NCI-H446 (cell line): Measurements from ENCODE around the gene RAVER1.
"Not testable (repeated sequence)": the region's sequence is repeated elsewhere in the genome, so short reads cannot be mapped to it uniquely, and the experiment has no call there.

Experiments
- DNase-seq, 2 experiments: peaks; one replicate each; lab custom pipeline; 2025; lab: John Stamatoyannopoulos, UW

The RAVER1 gene

DNA sequence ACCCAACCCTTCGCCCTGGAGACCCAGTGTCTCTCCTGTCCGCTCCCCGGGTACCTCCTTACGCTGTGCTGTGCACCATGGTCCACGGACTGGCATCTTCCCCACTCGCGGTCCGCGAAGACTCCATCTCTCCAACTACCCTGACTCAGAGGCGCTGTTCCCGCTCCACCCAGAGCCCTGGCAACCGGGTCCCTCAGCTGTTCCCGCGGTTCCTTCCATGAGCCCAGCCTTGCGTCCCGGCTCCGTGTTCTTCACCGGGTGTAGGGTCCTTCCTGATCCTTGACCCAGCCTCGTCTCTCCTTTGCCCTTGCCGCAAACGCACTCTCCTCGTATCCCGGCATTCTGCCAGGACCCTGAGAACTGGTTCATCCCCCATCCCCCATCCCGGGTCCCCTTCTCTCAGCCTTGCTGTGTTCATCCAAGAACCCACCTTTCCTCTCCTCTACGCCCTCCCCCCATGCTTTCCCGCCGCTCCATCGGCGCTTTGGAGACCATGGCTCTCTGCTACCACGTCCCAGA, 42.9 kb downstream of the RAVER1 start:
- DNase-seq = no peak

DNA sequence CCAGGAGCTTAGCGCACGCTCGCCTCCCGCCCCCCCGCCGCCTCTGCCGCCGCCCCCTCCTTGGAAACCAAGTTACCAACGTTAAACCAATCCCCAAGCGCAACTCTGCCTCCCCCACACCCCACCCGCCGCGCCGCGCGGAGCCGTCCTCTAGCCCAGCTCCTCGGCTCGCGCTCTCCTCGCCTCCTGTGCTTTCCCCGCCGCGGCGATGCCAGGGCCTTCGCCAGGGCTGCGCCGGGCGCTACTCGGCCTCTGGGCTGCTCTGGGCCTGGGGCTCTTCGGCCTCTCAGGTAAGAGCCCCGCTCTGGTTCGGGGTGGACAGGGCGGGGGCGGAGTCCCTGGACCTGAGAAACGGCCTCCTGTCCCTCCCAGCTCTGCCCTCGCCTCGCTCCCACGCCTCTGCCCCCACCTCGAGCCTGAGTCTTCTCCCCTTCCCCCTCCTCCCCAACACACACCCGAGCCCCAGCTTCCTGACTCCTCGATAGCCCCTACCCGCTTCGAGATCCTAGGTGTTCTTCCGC, 43.4 kb downstream of the RAVER1 start, which contains the start of gene ICAM5:
Gene ICAM5, plus strand, starts transcription at position 117 of the 521 bp plus-strand sequence. Its CDS starts 92 bp downstream, at position 209.
- DNase-seq = peak in 1 of 2 experiments; percentile 89

DNA sequence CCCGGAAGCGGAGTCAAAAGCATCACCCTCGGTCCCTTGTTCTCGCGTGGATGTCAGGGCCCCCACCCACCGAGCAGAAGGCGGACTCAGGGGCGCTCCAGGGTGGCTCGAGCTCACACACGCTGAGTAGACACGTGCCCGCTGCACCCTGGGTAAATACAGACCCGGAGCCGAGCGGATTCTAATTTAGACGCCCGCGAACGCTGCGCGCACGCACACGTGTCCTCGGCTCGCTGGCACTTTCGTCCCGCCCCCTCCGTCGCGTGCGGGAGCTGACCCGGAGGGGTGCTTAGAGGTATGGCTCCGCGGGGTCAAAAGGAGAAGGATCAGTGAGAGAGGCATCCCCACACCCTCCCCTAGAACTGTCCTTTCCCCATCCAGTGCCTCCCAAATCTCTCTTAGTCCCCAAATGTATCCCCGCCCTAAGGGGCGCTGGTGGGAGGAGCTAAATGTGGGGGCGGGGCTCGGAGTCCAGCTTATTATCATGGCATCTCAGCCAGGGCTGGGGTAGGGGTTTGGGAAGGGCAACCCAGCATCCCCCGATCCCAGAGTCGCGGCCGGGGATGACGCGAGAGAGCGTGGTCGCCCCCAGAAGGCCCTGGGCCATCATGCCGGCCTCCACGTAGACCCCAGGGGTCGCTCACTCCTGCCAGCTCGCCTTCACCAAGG, 44.0 kb downstream of the RAVER1 start:
- DNase-seq = peak; percentile 90 to 91

DNA sequence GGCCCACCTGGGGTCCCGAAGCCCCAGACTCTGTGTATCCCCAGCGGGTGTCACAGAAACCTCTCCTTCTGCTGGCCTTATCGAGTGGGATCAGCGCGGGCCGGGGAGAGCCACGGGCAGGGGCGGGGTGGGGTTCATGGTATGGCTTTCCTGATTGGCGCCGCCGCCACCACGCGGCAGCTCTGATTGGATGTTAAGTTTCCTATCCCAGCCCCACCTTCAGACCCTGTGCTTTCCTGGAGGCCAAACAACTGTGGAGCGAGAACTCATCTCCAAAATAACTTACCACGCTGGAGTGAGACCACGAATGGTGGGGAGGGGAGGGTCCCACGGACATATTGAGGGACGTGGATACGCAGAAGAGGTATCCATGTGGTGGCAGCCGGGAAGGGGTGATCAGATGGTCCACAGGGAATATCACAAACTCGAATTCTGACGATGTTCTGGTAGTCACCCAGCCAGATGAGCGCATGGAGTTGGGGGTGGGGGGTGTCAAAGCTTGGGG, 44.6 kb downstream of the RAVER1 start:
- peak; percentile 53 to 85 for DNase-seq

DNA sequence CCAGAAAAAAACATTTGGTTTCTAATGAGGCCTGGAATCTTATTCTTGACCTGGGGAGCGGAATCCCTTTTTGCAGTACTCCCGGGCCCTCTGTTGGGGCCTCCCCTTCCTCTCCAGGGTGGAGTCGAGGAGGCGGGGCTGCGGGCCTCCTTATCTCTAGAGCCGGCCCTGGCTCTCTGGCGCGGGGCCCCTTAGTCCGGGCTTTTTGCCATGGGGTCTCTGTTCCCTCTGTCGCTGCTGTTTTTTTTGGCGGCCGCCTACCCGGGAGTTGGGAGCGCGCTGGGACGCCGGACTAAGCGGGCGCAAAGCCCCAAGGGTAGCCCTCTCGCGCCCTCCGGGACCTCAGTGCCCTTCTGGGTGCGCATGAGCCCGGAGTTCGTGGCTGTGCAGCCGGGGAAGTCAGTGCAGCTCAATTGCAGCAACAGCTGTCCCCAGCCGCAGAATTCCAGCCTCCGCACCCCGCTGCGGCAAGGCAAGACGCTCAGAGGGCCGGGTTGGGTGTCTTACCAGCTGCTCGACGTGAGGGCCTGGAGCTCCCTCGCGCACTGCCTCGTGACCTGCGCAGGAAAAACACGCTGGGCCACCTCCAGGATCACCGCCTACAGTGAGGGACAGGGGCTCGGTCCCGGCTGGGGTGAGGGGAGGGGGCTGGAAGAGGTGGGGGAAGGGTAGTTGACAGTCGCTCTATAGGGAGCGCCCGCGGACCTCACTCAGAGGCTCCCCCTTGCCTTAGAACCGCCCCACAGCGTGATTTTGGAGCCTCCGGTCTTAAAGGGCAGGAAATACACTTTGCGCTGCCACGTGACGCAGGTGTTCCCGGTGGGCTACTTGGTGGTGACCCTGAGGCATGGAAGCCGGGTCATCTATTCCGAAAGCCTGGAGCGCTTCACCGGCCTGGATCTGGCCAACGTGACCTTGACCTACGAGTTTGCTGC, 46.3 kb downstream of the RAVER1 start, which contains the start of gene ICAM4:
Gene ICAM4, plus strand, starts transcription at position 153 of the 935 bp plus-strand sequence. Its CDS starts 58 bp downstream, at position 211.
- DNase-seq = no peak

DNA sequence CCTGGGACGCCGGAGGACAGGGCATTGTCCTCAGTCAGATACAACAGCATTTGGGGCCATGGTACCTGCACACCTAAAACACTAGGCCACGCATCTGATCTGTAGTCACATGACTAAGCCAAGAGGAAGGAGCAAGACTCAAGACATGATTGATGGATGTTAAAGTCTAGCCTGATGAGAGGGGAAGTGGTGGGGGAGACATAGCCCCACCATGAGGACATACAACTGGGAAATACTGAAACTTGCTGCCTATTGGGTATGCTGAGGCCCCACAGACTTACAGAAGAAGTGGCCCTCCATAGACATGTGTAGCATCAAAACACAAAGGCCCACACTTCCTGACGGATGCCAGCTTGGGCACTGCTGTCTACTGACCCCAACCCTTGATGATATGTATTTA, 47.9 kb downstream of the RAVER1 start:
- no peak for DNase-seq

DNA sequence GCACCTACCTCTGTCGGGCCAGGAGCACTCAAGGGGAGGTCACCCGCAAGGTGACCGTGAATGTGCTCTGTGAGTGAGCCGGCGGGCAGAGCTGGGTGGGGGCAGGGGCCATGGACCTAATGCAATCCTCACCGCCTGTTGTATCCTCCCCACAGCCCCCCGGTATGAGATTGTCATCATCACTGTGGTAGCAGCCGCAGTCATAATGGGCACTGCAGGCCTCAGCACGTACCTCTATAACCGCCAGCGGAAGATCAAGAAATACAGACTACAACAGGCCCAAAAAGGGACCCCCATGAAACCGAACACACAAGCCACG, 48.4 kb downstream of the RAVER1 start:
- no peak for DNase-seq

DNA sequence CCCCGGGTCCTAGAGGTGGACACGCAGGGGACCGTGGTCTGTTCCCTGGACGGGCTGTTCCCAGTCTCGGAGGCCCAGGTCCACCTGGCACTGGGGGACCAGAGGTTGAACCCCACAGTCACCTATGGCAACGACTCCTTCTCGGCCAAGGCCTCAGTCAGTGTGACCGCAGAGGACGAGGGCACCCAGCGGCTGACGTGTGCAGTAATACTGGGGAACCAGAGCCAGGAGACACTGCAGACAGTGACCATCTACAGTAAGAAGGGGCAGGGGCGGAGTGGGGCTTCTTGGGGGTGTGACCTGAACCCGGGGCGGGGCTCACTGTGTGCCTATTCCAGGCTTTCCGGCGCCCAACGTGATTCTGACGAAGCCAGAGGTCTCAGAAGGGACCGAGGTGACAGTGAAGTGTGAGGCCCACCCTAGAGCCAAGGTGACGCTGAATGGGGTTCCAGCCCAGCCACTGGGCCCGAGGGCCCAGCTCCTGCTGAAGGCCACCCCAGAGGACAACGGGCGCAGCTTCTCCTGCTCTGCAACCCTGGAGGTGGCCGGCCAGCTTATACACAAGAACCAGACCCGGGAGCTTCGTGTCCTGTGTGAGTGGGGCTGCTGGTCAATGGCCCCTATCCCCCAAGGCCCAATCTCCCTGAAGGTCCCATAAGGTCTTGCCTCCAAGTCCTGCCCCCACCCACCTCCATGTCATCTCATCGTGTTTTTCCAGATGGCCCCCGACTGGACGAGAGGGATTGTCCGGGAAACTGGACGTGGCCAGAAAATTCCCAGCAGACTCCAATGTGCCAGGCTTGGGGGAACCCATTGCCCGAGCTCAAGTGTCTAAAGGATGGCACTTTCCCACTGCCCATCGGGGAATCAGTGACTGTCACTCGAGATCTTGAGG, 49.0 kb downstream of the RAVER1 start:
- DNase-seq = no peak

DNA sequence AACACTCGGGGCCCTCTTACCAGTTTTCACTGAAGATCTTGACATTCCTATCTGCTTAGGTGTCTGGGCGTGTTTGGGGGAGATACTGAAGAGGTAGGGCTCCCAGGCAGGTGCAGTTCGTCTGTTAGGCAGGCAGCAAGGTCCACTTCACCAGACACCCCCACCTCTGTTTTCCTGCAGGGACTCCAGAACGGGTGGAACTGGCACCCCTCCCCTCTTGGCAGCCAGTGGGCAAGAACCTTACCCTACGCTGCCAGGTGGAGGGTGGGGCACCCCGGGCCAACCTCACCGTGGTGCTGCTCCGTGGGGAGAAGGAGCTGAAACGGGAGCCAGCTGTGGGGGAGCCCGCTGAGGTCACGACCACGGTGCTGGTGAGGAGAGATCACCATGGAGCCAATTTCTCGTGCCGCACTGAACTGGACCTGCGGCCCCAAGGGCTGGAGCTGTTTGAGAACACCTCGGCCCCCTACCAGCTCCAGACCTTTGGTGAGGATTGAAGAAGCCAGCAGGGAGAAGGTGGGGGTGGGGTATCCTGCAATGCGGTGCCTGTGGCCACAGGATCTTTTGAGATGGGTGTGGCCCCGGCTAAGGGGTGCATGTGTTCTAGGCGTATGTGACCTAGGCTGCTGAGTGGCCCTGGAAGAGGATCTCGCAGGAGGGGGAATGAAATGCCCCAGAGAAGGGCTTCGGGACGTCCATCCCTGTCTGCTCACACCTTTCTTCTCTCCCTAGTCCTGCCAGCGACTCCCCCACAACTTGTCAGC, 49.8 kb downstream of the RAVER1 start:
- DNase-seq = no peak

DNA sequence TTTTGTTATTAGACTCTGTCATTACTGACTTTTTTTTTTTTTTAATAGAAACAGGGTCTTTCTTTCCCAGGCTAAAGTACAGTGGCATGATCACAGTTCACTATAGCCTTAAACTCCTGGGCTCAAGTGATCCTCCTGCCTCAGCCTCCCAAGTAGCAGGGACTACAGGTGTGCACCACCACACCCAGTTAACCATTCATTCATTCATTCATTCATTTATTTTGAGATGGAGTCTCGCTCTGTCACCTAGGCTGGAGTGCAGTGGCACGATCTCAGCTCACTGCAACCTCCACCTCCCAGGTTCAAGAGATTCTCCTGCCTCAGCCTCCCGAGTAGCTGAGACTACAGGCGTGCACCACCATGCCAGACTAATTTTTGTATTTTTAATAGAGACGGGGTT, 51.3 kb downstream of the RAVER1 start:
- DNase-seq = not testable (repeated sequence)

DNA sequence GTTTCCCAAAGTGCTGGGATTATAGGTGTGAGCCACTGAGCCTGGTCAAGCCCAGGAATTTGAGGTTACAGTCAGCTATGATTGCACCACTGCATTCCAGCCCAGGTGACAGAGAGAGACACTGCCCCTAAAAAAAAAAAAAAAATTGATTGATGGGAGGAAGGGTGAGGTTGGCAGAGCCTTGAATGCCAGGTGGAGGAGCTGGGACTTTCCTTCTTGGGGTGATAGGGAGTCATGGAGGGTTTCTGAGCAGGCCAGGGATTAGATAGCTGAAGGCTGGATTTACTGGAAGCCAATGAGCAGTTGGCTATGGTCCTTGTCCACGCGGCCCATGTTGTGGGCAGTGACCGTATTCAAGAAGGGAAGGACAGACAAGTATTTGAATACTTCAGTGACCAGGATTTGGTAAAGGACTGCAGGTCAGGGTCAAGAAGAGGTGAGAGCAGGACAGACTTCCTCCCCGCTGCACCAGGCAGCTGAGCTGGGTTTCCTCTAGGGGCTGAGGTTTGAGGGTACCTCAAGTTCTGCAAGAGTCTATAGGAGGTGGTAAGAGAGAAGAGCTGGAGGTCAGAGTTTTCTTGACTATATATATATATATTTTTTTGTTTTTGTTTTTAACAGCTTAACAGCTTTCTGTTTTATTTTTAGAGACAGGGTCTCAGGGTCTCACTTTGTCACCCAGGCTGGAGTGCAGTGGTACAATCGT, 53.4 kb downstream of the RAVER1 start:
- no peak for DNase-seq

DNA sequence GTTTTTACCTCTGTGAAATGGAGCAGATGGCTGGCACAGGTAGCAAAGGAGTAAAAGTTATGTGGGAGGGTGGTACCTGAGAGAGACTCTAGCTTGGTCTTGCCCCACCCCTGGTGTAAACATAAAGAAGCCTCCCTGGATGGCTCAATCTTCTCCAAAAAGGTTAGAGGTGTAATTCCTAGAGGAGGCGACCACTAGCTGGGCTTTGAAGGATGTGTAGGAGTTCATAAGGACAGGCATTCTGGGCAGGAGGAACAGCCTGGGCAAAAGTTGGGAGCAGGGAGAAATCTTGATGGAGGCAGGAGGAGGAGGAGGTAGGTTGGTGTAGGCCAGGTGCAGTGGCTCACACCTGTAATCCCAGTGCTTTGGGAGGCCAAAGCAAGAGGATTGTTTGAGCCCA, 54.4 kb downstream of the RAVER1 start:
- no peak for DNase-seq

DNA sequence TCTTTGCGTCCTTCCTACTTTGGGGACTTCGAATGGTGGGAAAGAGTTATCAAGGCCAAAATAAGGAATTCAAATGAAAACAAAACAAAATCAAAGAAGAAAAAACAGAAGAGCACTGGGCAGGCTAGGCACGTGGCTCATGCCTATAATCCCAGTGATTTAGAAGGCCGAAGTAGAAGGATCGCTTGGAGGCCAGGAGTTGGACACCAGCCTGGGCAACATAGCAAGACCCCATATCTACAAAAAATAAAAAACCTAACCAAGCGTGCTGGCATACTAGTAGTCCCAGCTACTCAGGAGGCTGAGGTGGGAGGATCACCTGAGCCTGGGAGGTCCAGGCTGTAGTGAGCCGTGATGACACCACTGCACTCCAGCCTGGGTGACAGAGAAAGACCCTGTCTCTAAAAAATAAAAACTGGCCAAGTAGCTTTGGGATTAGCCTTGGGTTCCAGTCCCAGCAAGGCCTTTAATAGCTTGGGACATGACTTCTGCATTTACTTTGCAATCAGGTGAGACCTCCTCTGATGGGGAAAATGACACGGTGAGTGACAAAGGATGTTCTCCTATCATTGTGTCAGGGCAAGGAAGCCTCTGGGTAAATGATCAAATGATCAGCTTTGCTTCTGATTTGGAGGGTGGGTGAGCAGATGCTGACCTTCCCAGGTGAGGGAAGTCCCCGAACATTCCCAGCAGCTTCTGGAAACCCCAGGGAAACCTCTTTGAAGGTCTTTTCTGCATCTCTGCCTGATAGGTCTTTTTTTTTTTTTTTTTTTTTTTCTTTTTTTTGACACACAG, 55.3 kb downstream of the RAVER1 start:
- no peak for DNase-seq

DNA sequence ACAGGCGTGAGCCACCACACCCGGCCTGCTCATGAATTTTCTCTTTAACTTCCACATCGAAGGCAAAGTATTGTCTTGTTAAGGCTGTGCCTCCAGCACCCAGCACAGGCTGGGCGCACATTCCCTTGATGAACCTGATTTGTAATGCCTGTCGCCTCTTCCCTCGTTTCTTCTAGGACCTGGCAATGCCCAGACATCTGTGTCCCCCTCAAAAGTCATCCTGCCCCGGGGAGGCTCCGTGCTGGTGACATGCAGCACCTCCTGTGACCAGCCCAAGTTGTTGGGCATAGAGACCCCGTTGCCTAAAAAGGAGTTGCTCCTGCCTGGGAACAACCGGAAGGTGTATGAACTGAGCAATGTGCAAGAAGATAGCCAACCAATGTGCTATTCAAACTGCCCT, 58.7 kb downstream of the RAVER1 start:
- DNase-seq = no peak

DNA sequence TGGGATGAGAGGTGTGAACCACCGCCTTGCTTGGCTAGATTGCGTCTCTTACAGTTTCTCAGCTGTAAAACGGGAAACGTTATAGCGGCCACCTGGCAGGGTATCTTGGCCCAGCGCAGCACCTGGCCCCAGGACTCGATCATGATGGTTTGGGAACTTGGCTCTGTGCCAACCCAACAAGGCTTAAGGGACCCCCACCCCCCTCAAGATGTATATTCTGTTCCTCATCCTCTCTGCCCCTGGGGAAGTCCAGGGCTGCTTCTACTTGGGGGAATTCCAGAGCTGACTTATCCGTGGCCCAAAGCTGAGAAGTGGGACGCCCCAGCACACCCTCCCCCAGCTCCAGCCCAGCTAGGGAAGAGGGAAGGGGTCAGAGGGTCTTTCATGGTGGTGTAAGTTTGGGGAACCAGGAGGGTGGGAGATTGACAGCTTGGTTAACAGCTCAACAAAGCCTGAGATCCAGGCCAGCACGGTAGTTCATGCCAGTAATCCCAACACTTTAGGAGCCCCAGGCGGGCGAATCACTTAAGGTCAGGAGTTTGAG, 61.7 kb downstream of the RAVER1 start:
- no peak for DNase-seq

DNA sequence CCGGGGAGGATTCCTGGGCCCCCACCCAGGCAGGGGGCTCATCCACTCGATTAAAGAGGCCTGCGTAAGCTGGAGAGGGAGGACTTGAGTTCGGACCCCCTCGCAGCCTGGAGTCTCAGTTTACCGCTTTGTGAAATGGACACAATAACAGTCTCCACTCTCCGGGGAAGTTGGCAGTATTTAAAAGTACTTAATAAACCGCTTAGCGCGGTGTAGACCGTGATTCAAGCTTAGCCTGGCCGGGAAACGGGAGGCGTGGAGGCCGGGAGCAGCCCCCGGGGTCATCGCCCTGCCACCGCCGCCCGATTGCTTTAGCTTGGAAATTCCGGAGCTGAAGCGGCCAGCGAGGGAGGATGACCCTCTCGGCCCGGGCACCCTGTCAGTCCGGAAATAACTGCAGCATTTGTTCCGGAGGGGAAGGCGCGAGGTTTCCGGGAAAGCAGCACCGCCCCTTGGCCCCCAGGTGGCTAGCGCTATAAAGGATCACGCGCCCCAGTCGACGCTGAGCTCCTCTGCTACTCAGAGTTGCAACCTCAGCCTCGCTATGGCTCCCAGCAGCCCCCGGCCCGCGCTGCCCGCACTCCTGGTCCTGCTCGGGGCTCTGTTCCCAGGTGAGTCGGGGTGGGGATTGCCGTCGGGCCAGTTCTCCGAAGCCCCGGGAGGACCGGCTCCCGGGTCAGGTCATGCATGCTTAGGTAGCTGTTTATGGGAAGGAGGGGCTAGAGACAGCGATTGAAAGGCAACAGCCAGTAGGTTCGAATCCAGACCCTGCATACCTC, 62.5 kb downstream of the RAVER1 start, which contains the start of gene ICAM1:
Gene ICAM1, plus strand, starts transcription at position 505 of the 779 bp plus-strand sequence. Its CDS starts 40 bp downstream, at position 545.
- no peak for DNase-seq

DNA sequence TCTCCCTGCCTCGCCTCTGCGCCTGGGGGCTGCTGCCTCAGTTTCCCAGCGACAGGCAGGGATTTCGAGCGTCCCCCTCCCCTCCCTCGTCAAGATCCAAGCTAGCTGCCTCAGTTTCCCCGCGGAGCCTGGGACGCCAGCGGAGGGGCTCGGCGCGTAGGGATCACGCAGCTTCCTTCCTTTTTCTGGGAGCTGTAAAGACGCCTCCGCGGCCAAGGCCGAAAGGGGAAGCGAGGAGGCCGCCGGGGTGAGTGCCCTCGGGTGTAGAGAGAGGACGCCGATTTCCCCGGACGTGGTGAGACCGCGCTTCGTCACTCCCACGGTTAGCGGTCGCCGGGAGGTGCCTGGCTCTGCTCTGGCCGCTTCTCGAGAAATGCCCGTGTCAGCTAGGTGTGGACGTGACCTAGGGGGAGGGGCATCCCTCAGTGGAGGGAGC, 63.1 kb downstream of the RAVER1 start:
- no peak for DNase-seq
